ENCODE data around the gene DGAT2L6.

DNA sequence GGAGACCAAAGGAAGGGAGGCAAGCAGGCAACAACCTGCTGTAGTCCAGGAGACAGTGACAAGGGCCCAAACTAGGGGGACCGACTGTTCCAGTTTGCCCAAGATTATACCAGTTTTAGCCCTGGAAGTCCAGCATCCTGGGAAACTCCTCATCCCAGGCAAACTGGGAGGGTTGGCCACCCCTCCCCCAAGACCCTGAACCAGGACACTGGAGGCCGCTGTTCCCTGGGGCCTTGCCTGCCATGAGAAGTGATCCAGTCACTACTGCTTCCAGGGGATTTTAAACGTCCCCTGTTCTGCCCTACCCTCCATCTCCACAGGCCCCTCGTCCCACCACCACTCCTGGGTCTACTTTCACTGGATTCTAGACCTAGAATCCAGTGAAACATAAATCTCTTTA, 4.3 kb upstream of the DGAT2L6 start:
- TF ChIP-seq, protein P1, sequence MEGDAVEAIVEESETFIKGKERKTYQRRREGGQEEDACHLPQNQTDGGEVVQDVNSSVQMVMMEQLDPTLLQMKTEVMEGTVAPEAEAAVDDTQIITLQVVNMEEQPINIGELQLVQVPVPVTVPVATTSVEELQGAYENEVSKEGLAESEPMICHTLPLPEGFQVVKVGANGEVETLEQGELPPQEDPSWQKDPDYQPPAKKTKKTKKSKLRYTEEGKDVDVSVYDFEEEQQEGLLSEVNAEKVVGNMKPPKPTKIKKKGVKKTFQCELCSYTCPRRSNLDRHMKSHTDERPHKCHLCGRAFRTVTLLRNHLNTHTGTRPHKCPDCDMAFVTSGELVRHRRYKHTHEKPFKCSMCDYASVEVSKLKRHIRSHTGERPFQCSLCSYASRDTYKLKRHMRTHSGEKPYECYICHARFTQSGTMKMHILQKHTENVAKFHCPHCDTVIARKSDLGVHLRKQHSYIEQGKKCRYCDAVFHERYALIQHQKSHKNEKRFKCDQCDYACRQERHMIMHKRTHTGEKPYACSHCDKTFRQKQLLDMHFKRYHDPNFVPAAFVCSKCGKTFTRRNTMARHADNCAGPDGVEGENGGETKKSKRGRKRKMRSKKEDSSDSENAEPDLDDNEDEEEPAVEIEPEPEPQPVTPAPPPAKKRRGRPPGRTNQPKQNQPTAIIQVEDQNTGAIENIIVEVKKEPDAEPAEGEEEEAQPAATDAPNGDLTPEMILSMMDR (IDR thresholded peaks at IDR 0.05 in 8 of 11, conservative IDR thresholded peaks at IDR 0.05 in 3 of 11) = no peak
- TF ChIP-seq POLR2AphosphoS5 (IDR thresholded peaks at IDR 0.05) (no peak), POLR2A (IDR thresholded peaks at IDR 0.05) (no peak)

Data from spleen (tissue), 7 donors.